K562 (cell line): ENCODE measurements around the gene CD248. TPM values are rescaled to one million over a fixed set of nuclear protein-coding genes. Genes with fewer than 3 reads are reported as not detected.

Source experiments
- CHAMP1 ChIP-seq: fragments of 450-650 bp; IDR thresholded peaks from 2 replicates; pipeline ENCODE4 v1.6.1; 2016; ENCODE audit warnings: mild to moderate bottlenecking
- ETV6 ChIP-seq, 3 experiments: fragments of 150-350 bp in 1 of 3; sonication (generic) in 1 of 3; formaldehyde crosslinking in 1 of 3; IDR thresholded peaks; 2 replicates each; pipeline versions ENCODE4 v1.6.1 to v1.8.0; 2014 to 2022; ENCODE audit warnings: borderline replicate concordance in 2 of 3, low read depth in 2 of 3, antibody characterized with exemption in 1 of 3, low read length in 1 of 3, mild to moderate bottlenecking in 1 of 3, missing genetic modification reagents in 1 of 3
- FOS ChIP-seq: IDR thresholded peaks from 3 replicates; pipeline ENCODE4 v1.6.1; 2011; ENCODE audit not compliant: insufficient read length; ENCODE audit errors: extremely low read depth
- FOXK1 ChIP-seq: sonication (generic); formaldehyde crosslinking; IDR thresholded peaks from 2 replicates; pipeline ENCODE4 v1.8.0; 2022; ENCODE audit warnings: missing genetic modification reagents, mild to moderate bottlenecking, borderline replicate concordance
- HMG20B ChIP-seq: fragments of 250-450 bp; sonication (Bioruptor Pico); IDR thresholded peaks from 2 replicates; pipeline ENCODE4 v1.5.0; 2021; ENCODE audit warnings: mild to moderate bottlenecking
- HMGN3 ChIP-seq: IDR thresholded peaks from 2 replicates; pipeline ENCODE4 v1.6.1; 2011; ENCODE audit warnings: borderline replicate concordance, low read depth, mild to moderate bottlenecking, mixed read lengths, low read length; ENCODE audit not compliant: insufficient read length; ENCODE audit errors: extremely low read depth
- HNRNPK ChIP-seq: fragments of 200-400 bp; formaldehyde crosslinking; IDR thresholded peaks from one replicate; pipeline ENCODE4 v1.6.1; 2018; ENCODE audit warnings: mild to moderate bottlenecking, low read depth, low read length; ENCODE audit not compliant: poor library complexity, severe bottlenecking
- MCM5 ChIP-seq: fragments of 450-650 bp; IDR thresholded peaks from 2 replicates; pipeline ENCODE4 v1.6.1; 2016; ENCODE audit warnings: low read depth
- MCM7 ChIP-seq, 2 experiments: fragments of 450-650 bp; IDR thresholded peaks; 2 replicates each; pipeline ENCODE4 v1.6.1; 2016 to 2018
- MEIS2 ChIP-seq: fragments of 450-650 bp; IDR thresholded peaks from 2 replicates; pipeline ENCODE4 v1.6.1; 2014; ENCODE audit warnings: mild to moderate bottlenecking; ENCODE audit not compliant: partially characterized antibody
- PHF21A ChIP-seq: fragments of 450-650 bp; IDR thresholded peaks from 2 replicates; pipeline ENCODE4 v1.6.1; 2017; ENCODE audit warnings: low read depth, borderline replicate concordance
- PURB ChIP-seq: sonication (generic); formaldehyde crosslinking; IDR thresholded peaks from 2 replicates; pipeline ENCODE4 v1.9.0; 2021; ENCODE audit warnings: low read depth, mild to moderate bottlenecking, missing genetic modification reagents
- SAFB2 ChIP-seq: fragments of 200-400 bp; formaldehyde crosslinking; IDR thresholded peaks from 2 replicates; pipeline ENCODE4 v1.6.1; 2018; ENCODE audit warnings: borderline replicate concordance, low read length, low read depth, moderate library complexity; ENCODE audit not compliant: severe bottlenecking
- SMARCA4 ChIP-seq: fragments of 450-650 bp; IDR thresholded peaks from 2 replicates; pipeline ENCODE4 v1.6.1; 2016
- TBP ChIP-seq: optimal IDR thresholded peaks from 2 replicates; pipeline ENCODE3; 2011; ENCODE audit warnings: low read depth, low read length, improper control_type of control experiment
- USF2 ChIP-seq: sonication (generic); formaldehyde crosslinking; IDR thresholded peaks from 2 replicates; pipeline ENCODE4 v1.5.0; 2020; ENCODE audit warnings: missing genetic modification reagents
- XRCC4 ChIP-seq: IDR thresholded peaks from one replicate; pipeline ENCODE4 v1.6.1; 2011; ENCODE audit not compliant: insufficient read depth, insufficient read length; ENCODE audit errors: extremely low read depth
- XRCC5 ChIP-seq: fragments of 200-400 bp; formaldehyde crosslinking; IDR thresholded peaks from 2 replicates; pipeline ENCODE4 v1.6.1; 2017; ENCODE audit warnings: low read depth, mild to moderate bottlenecking, low read length
- ZEB2 ChIP-seq: fragments of 450-650 bp; IDR thresholded peaks from 2 replicates; pipeline ENCODE4 v1.6.1; 2016
- ZNF436 ChIP-seq: fragments of 250-450, 450-650 bp; sonication (Bioruptor Pico); formaldehyde crosslinking; IDR thresholded peaks from 2 replicates; pipeline ENCODE4 v1.7.0; 2020; ENCODE audit warnings: mild to moderate bottlenecking
- polyA plus RNA-seq, 8 experiments: library from polyadenylated mRNA; depleted of rRNA in 4 of 8; stranded (reverse) in 5 of 8; unstranded in 3 of 8; fragments of >200 nt; fragmentation: Nextera tagmentation in 2 of 8; fragmentation: Illumina TruSeq in 1 of 8; extraction: Ambion mirVana in 2 of 8; extraction: Trizol in 1 of 8; gene quantifications; 2 replicates each; pipeline versions ENCODE4 v1.2.1 to v1.2.3, GENCODE V29; 2011 to 2014; ENCODE audit warnings: inconsistent platforms in 1 of 8, missing spikeins in 1 of 8
- total RNA-seq, 7 experiments: library from RNA; depleted of rRNA in 6 of 7; stranded (reverse); fragments of >200 nt in 6 of 7; fragmentation: Illumina TruSeq in 2 of 7; extraction: Trizol in 2 of 7; gene quantifications; 2 replicates each; pipeline versions ENCODE4 v1.2.1 to v1.2.3, GENCODE V29; 2011 to 2021; ENCODE audit warnings: low replicate concordance in 1 of 7
- TF ChIP-seq, protein P1 (sequence below), 2 experiments: fragments of 200-800 bp in 1 of 2; sonication (Bioruptor generic) in 1 of 2; sonication (generic) in 1 of 2; formaldehyde crosslinking in 1 of 2; IDR thresholded peaks in 1 of 2; conservative IDR thresholded peaks in 1 of 2; 2 replicates each; pipeline versions ENCODE4 v1.5.0 to v1.6.1; 2016 to 2020; ENCODE audit warnings: missing compliant biosample characterization in 1 of 2, missing genetic modification characterization in 1 of 2, missing genetic modification reagents in 1 of 2
- TF ChIP-seq, protein P2 (sequence below): sonication (generic); formaldehyde crosslinking; IDR thresholded peaks from 2 replicates; pipeline ENCODE4 v1.8.0; 2022; ENCODE audit warnings: mild to moderate bottlenecking, missing genetic modification reagents, borderline replicate concordance

Gene CD248
- total and polyA plus RNA-seq, 9 of the 15 experiments (the other 6 are each of a cell fraction or from before 2014, with no cell fraction given): 0.09 TPM; not detected in 8

DNA sequence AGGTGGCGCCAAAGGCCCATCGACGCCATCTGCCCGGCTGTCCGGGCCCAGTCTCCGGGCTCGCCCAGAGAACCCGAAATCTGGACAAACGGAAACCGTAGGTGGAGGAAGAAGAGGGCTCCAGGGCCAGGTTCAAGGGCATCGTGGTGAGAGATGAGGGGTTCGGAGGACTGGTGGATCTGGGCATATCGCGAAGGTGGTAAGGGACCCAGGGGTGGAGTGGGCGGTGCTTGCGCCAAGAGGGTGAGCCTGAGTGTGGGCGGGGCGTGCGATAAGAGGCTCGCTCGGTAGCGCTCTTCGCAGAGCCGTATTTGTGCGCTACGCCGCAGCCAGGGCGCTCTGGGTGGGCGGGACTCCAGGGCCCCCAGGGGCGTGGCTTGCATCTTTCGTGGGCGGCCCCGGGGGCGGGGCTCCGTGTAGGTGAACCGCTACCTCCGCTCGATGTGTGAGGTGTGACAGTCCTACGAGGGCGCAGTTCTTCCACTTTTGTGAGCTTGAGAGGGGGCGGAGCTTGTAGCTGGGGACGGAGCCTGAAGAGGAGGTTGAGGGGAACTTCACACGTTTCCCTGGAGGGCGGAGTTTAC lies 4.8 kb downstream of the CD248 start (continued):
- no peak for TF ChIP-seq CHAMP1
- no peak for TF ChIP-seq ZEB2
- TF ChIP-seq TBP: no peak
- TF ChIP-seq FOS: no peak
- TF ChIP-seq ETV6 (IDR thresholded peaks at IDR 0.05; ENCODE audit: borderline replicate concordance in 1 of 2, low read depth in 2 of 2, low read length in 1 of 2): no peak
- TF ChIP-seq ETV6 (CRISPR knock-in tag; IDR thresholded peaks at IDR 0.05; ENCODE audit: borderline replicate concordance): no peak
- no peak for TF ChIP-seq ZNF436 (CRISPR knock-in tag)
- TF ChIP-seq HMGN3: peak; percentile 80
- no peak for TF ChIP-seq HNRNPK
- peak; percentile 64; the same call in 1 of the 2 replicates for TF ChIP-seq SMARCA4
- TF ChIP-seq PHF21A: peak; percentile 100
- no peak for TF ChIP-seq USF2 (CRISPR knock-in tag)
- TF ChIP-seq FOXK1: no peak
- TF ChIP-seq, protein P1, sequence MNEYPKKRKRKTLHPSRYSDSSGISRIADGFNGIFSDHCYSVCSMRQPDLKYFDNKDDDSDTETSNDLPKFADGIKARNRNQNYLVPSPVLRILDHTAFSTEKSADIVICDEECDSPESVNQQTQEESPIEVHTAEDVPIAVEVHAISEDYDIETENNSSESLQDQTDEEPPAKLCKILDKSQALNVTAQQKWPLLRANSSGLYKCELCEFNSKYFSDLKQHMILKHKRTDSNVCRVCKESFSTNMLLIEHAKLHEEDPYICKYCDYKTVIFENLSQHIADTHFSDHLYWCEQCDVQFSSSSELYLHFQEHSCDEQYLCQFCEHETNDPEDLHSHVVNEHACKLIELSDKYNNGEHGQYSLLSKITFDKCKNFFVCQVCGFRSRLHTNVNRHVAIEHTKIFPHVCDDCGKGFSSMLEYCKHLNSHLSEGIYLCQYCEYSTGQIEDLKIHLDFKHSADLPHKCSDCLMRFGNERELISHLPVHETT (CRISPR knock-in tag; conservative IDR thresholded peaks at IDR 0.05 in 1 of 2, IDR thresholded peaks at IDR 0.05 in 1 of 2): no peak
- no peak for TF ChIP-seq MCM7 (IDR thresholded peaks at IDR 0.05)
- TF ChIP-seq HMG20B: no peak
- TF ChIP-seq MCM5: no peak
- TF ChIP-seq PURB (CRISPR knock-in tag): no peak
- TF ChIP-seq SAFB2: no peak
- no peak for TF ChIP-seq XRCC4
- peak; percentile 87 for TF ChIP-seq XRCC5
- TF ChIP-seq, protein P2, sequence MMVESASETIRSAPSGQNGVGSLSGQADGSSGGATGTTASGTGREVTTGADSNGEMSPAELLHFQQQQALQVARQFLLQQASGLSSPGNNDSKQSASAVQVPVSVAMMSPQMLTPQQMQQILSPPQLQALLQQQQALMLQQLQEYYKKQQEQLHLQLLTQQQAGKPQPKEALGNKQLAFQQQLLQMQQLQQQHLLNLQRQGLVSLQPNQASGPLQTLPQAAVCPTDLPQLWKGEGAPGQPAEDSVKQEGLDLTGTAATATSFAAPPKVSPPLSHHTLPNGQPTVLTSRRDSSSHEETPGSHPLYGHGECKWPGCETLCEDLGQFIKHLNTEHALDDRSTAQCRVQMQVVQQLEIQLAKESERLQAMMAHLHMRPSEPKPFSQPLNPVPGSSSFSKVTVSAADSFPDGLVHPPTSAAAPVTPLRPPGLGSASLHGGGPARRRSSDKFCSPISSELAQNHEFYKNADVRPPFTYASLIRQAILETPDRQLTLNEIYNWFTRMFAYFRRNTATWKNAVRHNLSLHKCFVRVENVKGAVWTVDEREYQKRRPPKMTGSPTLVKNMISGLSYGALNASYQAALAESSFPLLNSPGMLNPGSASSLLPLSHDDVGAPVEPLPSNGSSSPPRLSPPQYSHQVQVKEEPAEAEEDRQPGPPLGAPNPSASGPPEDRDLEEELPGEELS (CRISPR knock-in tag): no peak; the same call in 1 of the 2 replicates
- no peak for TF ChIP-seq MEIS2
